Immature natural killer cell (primary cell): ENCODE measurements around the gene PPP3CA. TPM values are rescaled to one million over a fixed set of nuclear protein-coding genes. Genes with fewer than 3 reads are reported as not detected.
"Not testable (repeated sequence)": the region's sequence is repeated elsewhere in the genome, so short reads cannot be mapped to it uniquely, and the experiment has no call there.

Experiments
- DNase-seq, 3 donors: peaks; one replicate each; pipeline ENCODE4 v3.0.0; 2022; ENCODE audit warnings: mixed read lengths in 1 of 3
- H3K27ac Mint-ChIP-seq, 6 donors: one replicate each; pipeline ENCODE4 v1.8.0; 2020; ENCODE audit warnings: mixed read lengths in 6 of 6, mild to moderate bottlenecking in 5 of 6, inconsistent platforms in 4 of 6, moderate library complexity in 3 of 6
- H3K27me3 Mint-ChIP-seq, 3 donors: one replicate each; pipeline ENCODE4 v1.8.0; 2020 to 2021; ENCODE audit warnings: low read depth in 3 of 3, mild to moderate bottlenecking in 3 of 3, mixed read lengths in 3 of 3, moderate library complexity in 3 of 3, inconsistent platforms in 1 of 3
- H3K36me3 Mint-ChIP-seq, 3 donors: one replicate each; pipeline ENCODE4 v1.8.0; 2020; ENCODE audit warnings: mixed read lengths in 3 of 3, inconsistent platforms in 2 of 3, mild to moderate bottlenecking in 2 of 3
- H3K4me1 Mint-ChIP-seq, 2 donors: one replicate each; pipeline ENCODE4 v1.8.0; 2020; ENCODE audit warnings: inconsistent platforms in 2 of 2, mild to moderate bottlenecking in 2 of 2, mixed read lengths in 2 of 2, moderate library complexity in 1 of 2
- H3K4me3 Mint-ChIP-seq, 5 donors: one replicate each; pipeline ENCODE4 v1.8.0; 2020; ENCODE audit warnings: mild to moderate bottlenecking in 5 of 5, mixed read lengths in 5 of 5, inconsistent platforms in 3 of 5, moderate library complexity in 3 of 5
- H3K9me3 Mint-ChIP-seq, 6 donors: one replicate each; pipeline ENCODE4 v1.8.0; 2020; ENCODE audit warnings: mild to moderate bottlenecking in 6 of 6, mixed read lengths in 6 of 6, inconsistent platforms in 4 of 6, moderate library complexity in 3 of 6
- polyA plus RNA-seq, 3 donors: library from polyadenylated mRNA; unstranded; fragments of 300-500 nt; fragmentation: Illumina TruSeq; gene quantifications; one replicate each; pipeline ENCODE4 v1.2.3, GENCODE V29; 2021

PPP3CA gene
- polyA plus RNA-seq, 3 donors from 2014 or later: 9.4 to 13.6 (median 10.8) TPM

DNA sequence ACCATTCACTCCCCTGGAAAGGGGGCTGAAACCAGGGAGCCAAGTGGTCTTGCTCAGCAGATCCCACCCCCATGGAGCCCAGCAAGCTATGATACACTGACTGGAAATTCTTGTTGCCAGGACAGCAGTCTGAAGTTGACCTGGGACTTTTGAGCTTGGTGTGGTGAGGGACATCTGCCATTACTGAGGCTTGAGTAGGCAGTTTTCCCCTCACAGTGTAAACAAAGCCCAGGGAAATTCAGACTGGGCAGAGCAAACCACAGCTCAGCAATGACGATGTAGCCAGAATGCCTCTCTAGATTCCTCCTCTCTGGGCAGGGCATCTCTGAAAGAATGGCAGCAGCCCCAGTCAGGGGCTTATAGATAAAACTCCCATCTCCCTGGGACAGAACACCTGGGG is 218.4 kb downstream of the PPP3CA start:
- not testable (repeated sequence) for H3K4me3 Mint-ChIP-seq, H3K27me3 Mint-ChIP-seq, H3K27ac Mint-ChIP-seq, DNase-seq, H3K36me3 Mint-ChIP-seq, H3K9me3 Mint-ChIP-seq
- H3K4me1 Mint-ChIP-seq: peaks cover 72 to 98% of the 10 kb centered on the region in 2 donors

DNA sequence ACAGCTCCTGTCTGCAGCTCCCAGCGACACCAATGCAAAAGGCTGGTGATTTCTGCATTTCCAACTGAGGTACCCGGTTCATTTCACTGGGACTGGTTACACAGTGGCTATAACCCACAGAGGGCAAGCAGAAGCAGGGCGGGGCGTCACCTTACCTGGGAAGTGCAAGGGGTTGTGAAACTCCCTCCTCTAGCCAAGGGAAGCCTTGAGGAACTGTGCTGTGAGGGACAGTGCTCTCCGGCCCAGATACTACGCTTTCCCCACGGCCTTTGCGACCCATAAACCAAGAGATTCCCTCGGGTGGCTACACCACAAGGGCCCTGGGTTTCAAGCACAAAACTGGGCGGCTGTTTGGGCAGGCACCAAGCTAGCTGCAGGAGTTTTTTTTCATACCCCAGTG is 218.9 kb downstream of the PPP3CA start:
- no peak overlapping the region for H3K27ac Mint-ChIP-seq
- H3K27me3 Mint-ChIP-seq: no peaks in the 10 kb centered on the region
- peaks cover 68 to 98% of the 10 kb centered on the region in 2 donors for H3K4me1 Mint-ChIP-seq
- no peak for DNase-seq
- H3K36me3 Mint-ChIP-seq: no peaks in the 10 kb centered on the region
- H3K4me3 Mint-ChIP-seq: no peak overlapping the region
- peaks cover 0 to 2% (median 0%) of the 10 kb centered on the region in 6 donors for H3K9me3 Mint-ChIP-seq

DNA sequence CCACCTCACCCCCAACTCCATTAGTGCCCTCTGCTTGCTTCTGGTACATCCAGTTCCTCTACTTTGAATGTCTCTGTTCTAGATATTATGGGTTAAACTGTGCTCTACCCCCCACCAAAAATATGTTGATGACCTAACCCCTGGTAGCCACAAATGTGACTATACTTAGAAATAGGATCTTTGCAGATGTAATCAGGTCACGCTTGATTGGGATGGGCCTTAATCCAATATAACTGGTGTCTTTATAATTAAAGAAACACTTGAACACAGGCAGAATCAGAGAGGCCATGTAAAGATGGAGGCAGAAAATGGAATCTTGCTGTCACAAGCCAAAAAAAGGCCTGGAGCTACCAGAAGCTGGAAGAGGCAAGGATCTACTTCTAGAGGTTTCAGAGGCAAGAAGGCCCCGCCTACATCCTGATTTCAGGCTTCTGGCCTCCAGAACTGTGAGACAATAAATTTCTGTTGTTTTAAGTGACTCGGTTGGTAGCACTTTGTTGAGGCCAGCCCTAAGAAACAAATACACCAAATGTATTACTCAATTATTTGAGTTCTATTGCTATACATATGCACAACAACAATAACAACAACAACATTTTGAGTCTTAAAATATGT is 220.0 kb downstream of the PPP3CA start:
- H3K4me1 Mint-ChIP-seq: peaks cover 63 to 98% of the 10 kb centered on the region in 2 donors
- H3K27me3 Mint-ChIP-seq: no peaks in the 10 kb centered on the region
- no peak overlapping the region for H3K27ac Mint-ChIP-seq
- H3K4me3 Mint-ChIP-seq: no peak overlapping the region
- no peaks in the 10 kb centered on the region for H3K36me3 Mint-ChIP-seq
- no peak for DNase-seq
- H3K9me3 Mint-ChIP-seq: no peaks in the 10 kb centered on the region

DNA sequence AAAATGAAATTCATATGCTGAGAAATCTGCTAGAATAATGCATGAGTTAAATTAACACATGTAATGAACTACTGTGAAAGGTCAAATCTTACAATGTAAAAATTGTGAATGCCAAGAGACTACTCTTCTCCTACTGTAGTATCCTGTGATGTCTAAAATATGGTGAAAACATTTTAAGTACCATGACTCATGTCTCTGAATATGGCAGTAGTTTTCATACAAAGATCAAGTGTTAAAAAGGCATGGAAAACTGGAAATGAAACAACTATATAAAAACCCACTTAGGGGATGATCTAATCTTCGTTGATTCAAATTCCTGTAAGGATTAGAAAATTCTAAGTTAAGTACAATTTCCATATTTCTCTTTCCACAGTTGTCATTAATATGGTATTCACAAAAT is 221.3 kb downstream of the PPP3CA start:
- Mint-ChIP-seq H3K36me3 (no peaks in the 10 kb centered on the region), H3K27me3 (no peaks in the 10 kb centered on the region), H3K4me1 (peaks cover 57 to 98% of the 10 kb centered on the region in 2 donors), H3K4me3 (no peak overlapping the region), H3K27ac (no peak overlapping the region), H3K9me3 (no peaks in the 10 kb centered on the region)
- DNase-seq: no peak

DNA sequence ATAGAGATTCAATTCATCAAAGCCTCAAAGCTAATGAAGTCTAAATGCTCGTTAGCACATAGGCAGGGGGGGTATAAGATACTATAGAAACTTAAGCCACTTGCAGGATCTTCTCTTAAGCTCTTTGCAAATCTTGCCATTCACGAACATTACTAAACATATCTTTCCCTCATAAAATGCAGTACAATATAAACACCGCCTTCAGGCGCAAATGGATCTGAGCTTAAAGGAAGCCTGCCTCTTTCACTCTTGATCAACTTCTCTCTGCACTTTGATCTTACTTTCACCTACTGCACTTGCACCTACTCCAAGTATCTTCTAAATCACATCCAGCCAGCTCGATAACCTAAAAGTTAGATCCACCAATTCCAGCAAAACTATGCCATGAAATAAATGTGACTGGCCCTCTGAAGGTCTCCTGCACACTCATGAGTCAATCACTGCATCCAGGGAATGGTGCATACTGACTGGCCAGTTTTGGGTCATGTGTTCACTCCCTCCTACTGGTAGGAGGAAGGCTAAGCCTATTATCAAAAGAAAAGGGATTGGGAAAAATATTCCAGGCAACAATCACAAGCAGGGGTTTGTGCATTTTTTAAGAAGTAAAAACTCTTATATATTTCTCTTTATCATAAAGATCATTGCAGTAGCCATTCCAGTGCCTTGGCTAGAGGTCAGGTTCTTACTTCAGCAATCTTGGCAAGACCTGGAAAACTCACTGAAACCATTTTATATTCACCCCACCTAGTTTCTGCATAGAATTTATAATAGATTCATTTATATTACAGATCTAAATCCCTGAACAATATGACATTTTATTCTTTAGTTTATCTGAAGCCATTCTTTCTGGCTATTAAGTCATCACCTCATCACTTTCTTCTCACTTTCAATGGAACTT is 222.0 kb downstream of the PPP3CA start:
- DNase-seq: no peak
- Mint-ChIP-seq H3K4me3 (no peak overlapping the region), H3K9me3 (no peaks in the 10 kb centered on the region), H3K27me3 (no peaks in the 10 kb centered on the region), H3K4me1 (peaks cover 55 to 96% of the 10 kb centered on the region in 2 donors), H3K27ac (no peak overlapping the region), H3K36me3 (no peaks in the 10 kb centered on the region)

DNA sequence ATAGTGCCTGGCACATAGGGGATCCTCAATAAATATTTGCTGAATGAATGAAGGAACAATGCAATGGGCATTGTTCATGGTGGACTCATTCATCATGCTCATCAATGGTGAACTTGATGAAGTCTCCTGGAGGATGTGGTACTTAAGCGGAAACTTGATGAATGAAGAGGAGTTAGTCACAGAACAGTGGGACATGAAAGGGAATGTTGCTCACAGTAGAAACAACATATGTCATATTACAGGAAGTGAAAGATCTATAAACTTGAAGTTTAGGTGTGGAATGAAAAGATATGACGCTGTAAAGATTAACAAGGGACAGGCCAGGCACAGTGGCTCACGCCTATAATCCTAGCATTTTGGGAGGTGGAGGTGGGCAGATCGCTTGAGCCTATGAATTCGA is 224.1 kb downstream of the PPP3CA start:
- Mint-ChIP-seq H3K4me3 (no peak overlapping the region), H3K27me3 (peaks cover 0 to 2% (median 0%) of the 10 kb centered on the region in 3 donors)

DNA sequence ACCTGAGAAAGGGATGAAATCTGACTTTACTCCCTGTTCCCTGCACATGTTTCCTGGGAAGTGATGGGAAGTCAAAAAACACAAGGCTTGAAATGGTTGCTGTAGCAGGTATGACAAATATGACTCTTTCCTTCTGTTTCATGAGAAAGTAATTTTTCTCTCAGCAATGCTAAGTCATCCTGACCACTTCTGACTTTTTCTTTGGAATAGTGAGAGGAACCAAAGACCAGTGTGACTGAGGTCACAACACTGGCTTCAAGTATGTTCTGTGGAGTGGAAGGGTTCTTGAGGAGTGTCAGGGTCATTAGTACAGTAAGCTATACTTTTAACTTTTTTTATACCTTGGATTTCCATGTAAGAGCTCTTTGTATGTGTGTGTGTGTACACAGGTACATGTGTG is 225.3 kb downstream of the PPP3CA start:
- DNase-seq: no peak
- no peak overlapping the region for H3K4me3 Mint-ChIP-seq
- peaks cover 0 to 2% (median 0%) of the 10 kb centered on the region in 3 donors for H3K27me3 Mint-ChIP-seq
- peaks cover 28 to 89% of the 10 kb centered on the region in 2 donors for H3K4me1 Mint-ChIP-seq
- H3K27ac Mint-ChIP-seq: no peak overlapping the region
- no peaks in the 10 kb centered on the region for H3K36me3 Mint-ChIP-seq
- H3K9me3 Mint-ChIP-seq: no peaks in the 10 kb centered on the region

More for the DNA sequence above, 224.1 kb downstream of the PPP3CA start:
- Mint-ChIP-seq H3K36me3 (no peaks in the 10 kb centered on the region), H3K9me3 (no peaks in the 10 kb centered on the region), H3K27ac (peak overlapping the region in 1 of 6 donors; percentile 19), H3K4me1 (peaks cover 37 to 93% of the 10 kb centered on the region in 2 donors)
- no peak for DNase-seq

DNA sequence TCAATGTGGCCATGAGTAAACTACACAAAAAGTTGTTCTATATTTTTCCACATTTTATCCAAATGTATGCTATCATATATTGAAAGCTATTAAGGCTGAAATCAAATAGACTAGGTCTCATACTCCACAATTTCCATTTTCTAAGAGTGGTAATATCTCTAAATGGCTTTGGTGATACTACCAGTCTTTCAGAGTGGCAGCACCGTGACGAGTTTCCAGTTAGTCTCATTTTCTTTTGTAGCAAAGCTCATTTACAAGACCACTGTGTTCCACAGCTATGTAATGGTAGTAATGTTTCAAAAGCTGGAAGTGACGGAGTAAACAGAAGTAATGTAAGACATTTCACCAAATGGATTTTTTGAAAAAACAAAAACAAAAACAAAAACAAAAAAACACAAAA is 228.2 kb downstream of the PPP3CA start:
- H3K36me3 Mint-ChIP-seq: no peaks in the 10 kb centered on the region
- H3K9me3 Mint-ChIP-seq: no peaks in the 10 kb centered on the region
- H3K4me1 Mint-ChIP-seq: peaks cover 23 to 83% of the 10 kb centered on the region in 2 donors
- H3K4me3 Mint-ChIP-seq: no peak overlapping the region
- peaks cover 0 to 2% (median 0%) of the 10 kb centered on the region in 3 donors for H3K27me3 Mint-ChIP-seq
- H3K27ac Mint-ChIP-seq: no peak overlapping the region
- DNase-seq: no peak

DNA sequence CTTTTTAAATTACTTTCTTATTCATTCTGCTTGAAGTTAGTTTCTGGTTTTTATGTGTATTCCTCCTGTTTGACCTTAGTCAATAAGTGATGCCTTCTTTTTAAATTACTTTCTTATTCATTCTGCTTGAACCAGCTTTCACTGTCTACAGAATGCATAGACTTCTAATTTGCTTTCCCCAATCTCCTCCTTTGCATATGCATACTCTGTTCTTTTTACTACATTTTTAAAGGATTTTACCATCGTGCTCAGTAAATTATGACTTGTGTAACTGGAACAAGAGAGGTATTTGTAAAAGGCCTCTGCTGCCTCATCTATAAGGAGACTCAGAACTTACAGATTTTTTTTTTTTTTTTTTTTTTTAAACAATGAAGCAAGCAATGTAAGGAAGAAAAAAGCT is 228.7 kb downstream of the PPP3CA start:
- H3K27me3 Mint-ChIP-seq: peaks cover 0 to 2% (median 0%) of the 10 kb centered on the region in 3 donors

DNA sequence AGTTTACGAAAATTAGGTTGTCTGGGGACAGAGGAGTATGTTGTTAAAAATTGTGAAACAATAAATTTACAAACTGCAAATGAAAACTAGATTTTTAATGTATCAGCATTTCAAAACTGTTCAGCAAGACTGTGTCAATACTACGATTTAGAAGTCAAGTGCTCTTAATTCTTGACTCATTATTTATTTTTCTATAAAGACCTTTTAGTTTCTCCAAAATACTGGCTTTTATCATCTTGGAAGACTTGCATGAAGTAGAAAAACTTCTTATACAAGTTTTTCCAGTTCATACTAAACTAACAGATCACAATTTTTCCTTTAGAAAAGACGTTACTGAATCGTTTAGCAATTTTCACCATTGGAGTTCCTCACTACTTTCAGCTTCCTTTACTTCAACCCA is 231.4 kb downstream of the PPP3CA start:
- DNase-seq: no peak
- peaks cover 18 to 81% of the 10 kb centered on the region in 2 donors for H3K4me1 Mint-ChIP-seq
- H3K27me3 Mint-ChIP-seq: peaks cover 0 to 2% (median 0%) of the 10 kb centered on the region in 3 donors
- no peaks in the 10 kb centered on the region for H3K9me3 Mint-ChIP-seq
- H3K27ac Mint-ChIP-seq: no peak overlapping the region
- no peaks in the 10 kb centered on the region for H3K36me3 Mint-ChIP-seq
- H3K4me3 Mint-ChIP-seq: no peak overlapping the region

More for the DNA sequence above, 228.7 kb downstream of the PPP3CA start:
- DNase-seq: no peak
- Mint-ChIP-seq H3K9me3 (no peaks in the 10 kb centered on the region), H3K4me1 (peaks cover 25 to 82% of the 10 kb centered on the region in 2 donors), H3K27ac (no peak overlapping the region), H3K36me3 (no peaks in the 10 kb centered on the region), H3K4me3 (no peak overlapping the region)

DNA sequence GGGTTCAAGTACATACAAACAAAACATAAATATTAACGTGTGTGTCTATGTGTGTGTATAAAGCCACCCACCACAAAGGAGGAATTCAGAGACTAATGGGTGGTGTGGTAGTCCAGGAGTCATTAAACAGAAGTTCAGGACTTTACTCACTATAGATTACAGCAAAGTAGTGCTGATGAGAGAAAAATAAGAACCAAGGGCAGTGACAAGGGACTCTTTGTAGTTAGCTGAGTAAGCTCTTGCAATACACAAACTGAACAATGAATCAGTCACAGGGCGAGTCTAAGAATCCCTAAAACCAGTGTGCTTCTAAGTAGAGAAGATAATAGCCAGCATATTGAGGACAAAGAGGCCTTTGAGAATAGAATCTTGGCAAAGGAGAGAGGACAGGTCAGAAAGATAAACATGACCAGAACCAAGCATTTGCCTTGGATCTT is 232.4 kb downstream of the PPP3CA start:
- Mint-ChIP-seq H3K4me3 (no peak overlapping the region), H3K27me3 (peaks cover 0 to 2% (median 0%) of the 10 kb centered on the region in 3 donors), H3K36me3 (no peaks in the 10 kb centered on the region), H3K27ac (peak overlapping the region in 3 of 6 donors; percentile 6 to 25 (median 24)), H3K9me3 (no peaks in the 10 kb centered on the region), H3K4me1 (peaks cover 18 to 74% of the 10 kb centered on the region in 2 donors)
- DNase-seq: no peak

DNA sequence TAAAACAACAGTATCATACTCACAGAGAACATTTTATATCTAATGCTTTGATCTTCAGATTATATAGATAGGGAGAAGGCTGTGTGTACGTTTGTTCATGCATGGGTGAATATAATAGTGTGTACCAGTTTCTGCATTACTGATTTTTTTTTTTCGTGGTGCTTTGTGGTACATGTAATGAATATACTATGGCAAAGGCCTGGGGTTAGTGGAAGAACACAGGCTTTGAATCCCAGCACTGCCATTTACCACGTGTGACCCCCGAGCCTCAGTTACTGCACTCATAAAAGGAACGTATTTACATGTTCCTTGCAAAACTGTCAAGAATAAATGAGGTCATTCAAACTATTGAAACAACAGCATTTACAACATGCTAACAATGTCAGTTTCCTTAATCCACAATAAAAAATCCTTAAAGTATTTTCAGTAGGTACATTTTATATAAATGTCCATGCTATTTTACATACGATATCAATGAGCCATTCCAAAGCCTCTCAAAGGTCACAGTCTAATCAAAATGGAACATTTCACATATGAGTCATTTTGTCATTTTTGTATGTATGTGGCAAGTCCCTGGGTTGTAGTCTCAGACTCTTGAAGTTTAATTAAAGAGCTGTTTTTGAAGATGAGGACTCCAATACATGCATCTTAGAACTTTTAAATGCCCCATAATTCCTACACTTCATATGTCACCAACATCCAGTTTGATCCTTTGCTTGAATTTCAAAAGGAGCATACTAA is 242.8 kb downstream of the PPP3CA start:
- Mint-ChIP-seq H3K36me3 (peaks cover 7 to 14% (median 11%) of the 10 kb centered on the region in 3 donors), H3K4me1 (peaks cover 41 to 74% of the 10 kb centered on the region in 2 donors), H3K27ac (peak overlapping the region in 4 of 6 donors; percentile 18 to 76 (median 42)), H3K27me3 (peaks cover 0 to 4% (median 0%) of the 10 kb centered on the region in 3 donors), H3K9me3 (no peaks in the 10 kb centered on the region), H3K4me3 (peak overlapping the region in 2 of 5 donors; percentile 8 to 23)
- DNase-seq: no peak

DNA sequence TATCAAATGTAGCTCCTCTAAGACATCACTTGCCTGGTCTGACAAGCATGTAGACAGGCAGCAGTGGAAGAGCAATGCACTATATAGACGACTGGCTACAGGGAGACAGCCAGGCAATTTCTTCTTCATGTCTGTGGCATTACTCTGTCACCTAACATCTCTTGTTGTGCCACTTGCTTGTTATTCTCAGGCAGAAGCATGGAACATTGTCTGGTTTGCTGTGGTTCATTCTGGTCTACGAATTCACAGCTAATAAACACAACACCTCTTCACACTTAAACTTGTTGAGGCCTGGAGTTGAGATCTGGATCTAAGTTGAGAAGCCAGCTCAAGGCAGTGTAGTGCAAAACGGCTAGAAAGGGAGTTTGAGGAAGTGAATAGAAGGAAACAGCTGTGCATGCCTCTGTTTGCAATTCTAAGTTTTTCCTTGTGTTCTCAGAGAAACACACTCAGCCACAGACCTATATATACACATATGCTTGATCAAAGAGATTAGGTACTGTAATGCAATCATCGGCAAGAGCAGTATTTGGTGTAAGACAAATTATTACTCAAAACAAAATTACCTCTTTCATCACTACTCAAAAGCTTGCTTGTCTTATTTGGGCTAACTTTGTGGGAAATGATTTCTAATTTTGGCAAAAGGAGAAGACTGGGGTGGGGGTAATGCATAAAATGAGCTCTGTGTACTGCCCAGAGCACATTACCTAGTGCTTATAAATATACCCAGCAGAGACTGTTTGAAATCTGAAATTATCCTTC is 243.8 kb downstream of the PPP3CA start:
- peak overlapping the region; percentile 23 to 76 (median 44) for H3K27ac Mint-ChIP-seq
- H3K4me1 Mint-ChIP-seq: peaks cover 40 to 66% of the 10 kb centered on the region in 2 donors
- peaks cover 0 to 4% (median 0%) of the 10 kb centered on the region in 3 donors for H3K27me3 Mint-ChIP-seq
- peak overlapping the region in 2 of 5 donors; percentile 8 to 19 for H3K4me3 Mint-ChIP-seq
- no peaks in the 10 kb centered on the region for H3K9me3 Mint-ChIP-seq
- DNase-seq: peak in 1 of 3 donors; percentile 17
- H3K36me3 Mint-ChIP-seq: peaks cover 7 to 18% (median 11%) of the 10 kb centered on the region in 3 donors
